ENCODE measurements around the gene BLVRA. TPM values are rescaled to one million over a fixed set of nuclear protein-coding genes. Genes with fewer than 3 reads are reported as not detected.

The BLVRA gene
- total RNA-seq, 1 experiment from 2014 or later = 40.7 TPM

DNA sequence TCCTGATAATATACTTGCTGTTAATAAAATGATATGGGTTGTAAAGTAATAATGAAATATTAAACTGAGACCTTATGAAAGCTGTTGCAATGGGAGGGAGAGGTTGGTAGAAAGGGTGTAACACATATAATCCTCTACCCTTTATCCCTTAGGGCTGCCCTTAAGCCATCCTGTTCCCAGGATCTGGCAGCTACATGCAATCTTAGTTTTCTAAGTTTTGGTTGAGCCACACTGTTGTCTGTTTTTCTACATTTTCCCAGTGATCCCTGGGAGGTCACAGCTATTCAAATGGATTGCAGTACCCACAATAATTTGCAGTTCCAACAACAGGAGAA lies 35.5 kb upstream of the BLVRA start:
- Mint-ChIP-seq H3K27me3 (ENCODE audit: low read depth) (no peaks in the 10 kb centered on the region), H3K27ac (peak overlapping the region in 1 of 3 experiments; percentile 17; a peak in 1 of 7 replicates), H3K4me1 (peaks cover 16 to 17% of the 10 kb centered on the region in 2 experiments), H3K9me3 (peaks cover 0 to 4% of the 10 kb centered on the region in 2 experiments; a peak in 3 of 5 replicates), H3K36me3 (ENCODE audit: insufficient read depth in 1 of 3, low read depth in 3 of 3) (peaks cover 10 to 32% (median 12%) of the 10 kb centered on the region in 3 experiments; a peak in 6 of 7 replicates), H3K4me3 (no peak overlapping the region)
- Histone ChIP-seq H2BK12ac (ENCODE audit: insufficient read length, low read depth, low read length) (no peak overlapping the region), H2AFZ (ENCODE audit: low read length) (no peak overlapping the region), H3K9ac (ENCODE audit: extremely low read depth, insufficient read length, low read length) (no peak overlapping the region), H3K4ac (ENCODE audit: low read depth, low read length) (no peak overlapping the region), H3K27me3 (ENCODE audit: insufficient read depth, low read length) (no peaks in the 10 kb centered on the region), H4K20me1 (ENCODE audit: control insufficient read depth, insufficient read depth, insufficient read length) (no peaks in the 10 kb centered on the region), H3K79me1 (ENCODE audit: insufficient read depth, low read depth, low read length, poor library complexity, severe bottlenecking) (peaks cover 14% of the 10 kb centered on the region), H3K23me2 (ENCODE audit: insufficient read length, low read depth, low read length, poor library complexity, severe bottlenecking) (no peaks in the 10 kb centered on the region), H3K4me2 (ENCODE audit: insufficient read depth, insufficient read length, low read length) (no peak overlapping the region), H3T11ph (ENCODE audit: low read length) (no peak overlapping the region), H3K14ac (ENCODE audit: insufficient read depth, low read length) (no peak overlapping the region), H2BK120ac (ENCODE audit: low read depth, low read length, poor library complexity, severe bottlenecking) (no peak overlapping the region), H3K79me2 (ENCODE audit: insufficient read depth, low read length) (peaks cover 46% of the 10 kb centered on the region; the same call in 1 of the 2 replicates), H3K56ac (ENCODE audit: insufficient read length, low read depth, low read length) (no peak overlapping the region), H3K23ac (ENCODE audit: insufficient read length, low read depth, low read length) (no peak overlapping the region), H3K4me1 (ENCODE audit: insufficient read depth, low read length) (no peaks in the 10 kb centered on the region), H4K8ac (replicated peaks; ENCODE audit: insufficient read length, low read depth, low read length) (no peak overlapping the region), H3K27ac (ENCODE audit: insufficient read length, low read depth, low read length) (no peak overlapping the region), H2BK20ac (ENCODE audit: low read depth, low read length, poor library complexity, severe bottlenecking) (no peak overlapping the region), H4K5ac (ENCODE audit: insufficient read length, low read depth, low read length) (no peak overlapping the region), H2AK5ac (ENCODE audit: insufficient read length, low read length) (no peak overlapping the region), H2BK5ac (ENCODE audit: insufficient read length, low read length) (no peak overlapping the region), H4K91ac (ENCODE audit: insufficient read length, low read depth, low read length) (no peak overlapping the region), H3K9me3 (ENCODE audit: control insufficient read depth, low read depth, low read length) (no peaks in the 10 kb centered on the region), H3K18ac (ENCODE audit: insufficient read length, low read depth, low read length) (no peak overlapping the region), H2BK15ac (ENCODE audit: low read depth, low read length) (no peak overlapping the region)
- TF ChIP-seq, protein P1, sequence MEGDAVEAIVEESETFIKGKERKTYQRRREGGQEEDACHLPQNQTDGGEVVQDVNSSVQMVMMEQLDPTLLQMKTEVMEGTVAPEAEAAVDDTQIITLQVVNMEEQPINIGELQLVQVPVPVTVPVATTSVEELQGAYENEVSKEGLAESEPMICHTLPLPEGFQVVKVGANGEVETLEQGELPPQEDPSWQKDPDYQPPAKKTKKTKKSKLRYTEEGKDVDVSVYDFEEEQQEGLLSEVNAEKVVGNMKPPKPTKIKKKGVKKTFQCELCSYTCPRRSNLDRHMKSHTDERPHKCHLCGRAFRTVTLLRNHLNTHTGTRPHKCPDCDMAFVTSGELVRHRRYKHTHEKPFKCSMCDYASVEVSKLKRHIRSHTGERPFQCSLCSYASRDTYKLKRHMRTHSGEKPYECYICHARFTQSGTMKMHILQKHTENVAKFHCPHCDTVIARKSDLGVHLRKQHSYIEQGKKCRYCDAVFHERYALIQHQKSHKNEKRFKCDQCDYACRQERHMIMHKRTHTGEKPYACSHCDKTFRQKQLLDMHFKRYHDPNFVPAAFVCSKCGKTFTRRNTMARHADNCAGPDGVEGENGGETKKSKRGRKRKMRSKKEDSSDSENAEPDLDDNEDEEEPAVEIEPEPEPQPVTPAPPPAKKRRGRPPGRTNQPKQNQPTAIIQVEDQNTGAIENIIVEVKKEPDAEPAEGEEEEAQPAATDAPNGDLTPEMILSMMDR (conservative IDR thresholded peaks at IDR 0.05) = no peak
- no peak for DNase-seq

All from H9 (cell line).